ENCODE data around the gene ZCCHC17.
"Not testable (repeated sequence)": the region's sequence is repeated elsewhere in the genome, so short reads cannot be mapped to it uniquely, and the experiment has no call there.

ZCCHC17 gene

GRCh38 chr1:31371121-31371959, 74.5 kb downstream of the ZCCHC17 start:
- FAIRE-seq = no peak

DNA sequence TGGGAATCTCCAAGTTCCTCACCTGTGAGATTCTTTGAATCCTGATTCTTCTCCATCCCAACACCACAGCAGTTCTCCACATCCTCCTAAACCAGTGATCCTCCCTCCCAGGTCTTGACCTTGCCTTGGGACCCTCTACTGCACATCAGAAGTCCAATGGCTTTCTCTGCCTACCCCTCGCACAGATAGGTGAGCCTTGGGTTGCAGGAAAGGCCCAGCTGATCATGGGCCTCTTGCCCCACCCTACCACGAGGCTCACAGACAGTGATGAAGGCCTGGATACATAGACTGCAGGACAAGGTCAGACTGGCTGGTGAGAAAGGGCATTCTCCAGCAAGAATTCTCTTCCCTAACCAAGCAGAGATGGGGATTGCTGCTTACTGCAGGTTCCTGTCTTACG, 75.2 kb downstream of the ZCCHC17 start:
- no peak for FAIRE-seq

GRCh38 chr1:31372751-31373055, 75.9 kb downstream of the ZCCHC17 start:
- no peak for FAIRE-seq

DNA sequence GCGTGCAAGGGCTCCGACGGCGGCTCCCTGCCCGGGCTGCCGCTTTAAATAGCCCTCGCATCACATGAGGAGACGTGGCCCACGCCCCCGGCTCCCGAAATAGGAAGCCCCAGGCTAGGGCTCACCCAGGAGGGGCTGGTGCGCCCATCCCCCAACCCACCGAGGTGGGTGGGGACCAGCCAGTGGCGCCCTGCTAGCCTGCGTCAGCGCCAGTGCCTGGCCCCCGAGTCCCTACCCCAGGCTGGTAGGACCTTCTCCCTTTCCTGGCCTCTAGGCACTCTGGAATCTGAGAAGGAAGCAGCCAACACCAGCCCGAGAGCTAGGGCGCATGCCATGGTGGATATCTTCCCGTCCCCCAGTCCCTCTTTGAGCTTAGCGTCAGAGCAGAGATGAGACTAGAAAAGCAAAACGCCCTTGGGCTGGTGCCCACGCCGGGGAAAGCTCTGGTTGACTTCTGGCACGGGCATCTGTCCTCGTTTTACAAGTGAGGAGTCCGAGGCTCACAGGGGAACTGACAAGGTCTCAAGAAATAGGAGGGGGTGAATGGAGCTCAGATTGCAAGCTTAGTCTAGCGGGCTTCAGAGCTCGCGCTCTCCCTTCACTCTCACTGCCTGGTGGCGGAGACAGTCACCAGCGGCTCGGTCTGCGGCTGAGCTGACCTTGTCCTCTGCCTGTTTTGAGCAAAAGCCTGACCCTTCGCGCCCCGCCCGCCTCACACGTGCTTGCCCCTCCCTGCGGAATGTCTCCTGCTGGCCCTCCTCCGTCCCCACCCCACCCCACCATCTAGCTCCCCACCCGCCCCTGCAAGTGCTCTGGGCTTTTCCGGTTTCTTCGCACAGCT, 76.4 kb downstream of the ZCCHC17 start, which contains the start of gene FABP3:
TSS of gene FABP3 (minus strand) at position 21 of the 841 bp plus-strand sequence. CDS start 62 bp downstream, outside the sequence.
- no peak for FAIRE-seq

DNA sequence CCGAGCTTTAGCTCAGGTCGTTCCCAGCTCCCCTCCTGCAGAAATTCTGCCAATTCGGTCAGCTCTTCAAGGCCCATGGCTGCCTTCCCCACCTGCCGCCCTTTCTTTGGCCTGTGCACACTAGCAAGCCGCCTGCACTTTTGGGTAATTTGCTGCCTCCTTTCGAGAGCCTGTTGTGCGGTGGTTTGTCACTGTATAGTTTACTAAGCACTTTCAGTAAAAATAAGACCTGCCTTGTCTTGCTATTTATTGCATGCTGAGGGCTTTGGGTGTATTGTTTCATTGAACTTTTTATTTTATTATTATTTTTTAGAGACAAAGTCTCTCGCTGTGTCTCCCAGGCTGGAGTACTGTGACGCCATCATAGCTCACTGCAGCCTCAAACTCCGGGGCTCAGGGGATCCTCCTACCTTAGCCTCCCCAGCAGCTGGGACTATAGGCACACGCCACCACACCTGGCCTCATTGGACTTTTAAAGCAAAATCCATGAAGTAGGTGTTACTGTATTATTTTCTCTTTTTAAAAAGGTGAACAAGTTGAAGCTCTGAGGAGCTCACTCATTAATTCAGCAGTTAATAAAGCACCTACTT, 77.2 kb downstream of the ZCCHC17 start:
- no peak for FAIRE-seq

- FAIRE-seq = no peak
Measured at GRCh38 chr1:31374511-31375196, 77.8 kb downstream of the ZCCHC17 start.

- no peak for FAIRE-seq
Measured at GRCh38 chr1:31376375-31377134, 79.7 kb downstream of the ZCCHC17 start.

GRCh38 chr1:31377364-31377863, 80.6 kb downstream of the ZCCHC17 start:
- no peak for FAIRE-seq

- no peak for FAIRE-seq
Measured at GRCh38 chr1:31378001-31378400, 81.2 kb downstream of the ZCCHC17 start.

- no peak for FAIRE-seq
Measured at GRCh38 chr1:31380181-31380580, 83.3 kb downstream of the ZCCHC17 start.

DNA sequence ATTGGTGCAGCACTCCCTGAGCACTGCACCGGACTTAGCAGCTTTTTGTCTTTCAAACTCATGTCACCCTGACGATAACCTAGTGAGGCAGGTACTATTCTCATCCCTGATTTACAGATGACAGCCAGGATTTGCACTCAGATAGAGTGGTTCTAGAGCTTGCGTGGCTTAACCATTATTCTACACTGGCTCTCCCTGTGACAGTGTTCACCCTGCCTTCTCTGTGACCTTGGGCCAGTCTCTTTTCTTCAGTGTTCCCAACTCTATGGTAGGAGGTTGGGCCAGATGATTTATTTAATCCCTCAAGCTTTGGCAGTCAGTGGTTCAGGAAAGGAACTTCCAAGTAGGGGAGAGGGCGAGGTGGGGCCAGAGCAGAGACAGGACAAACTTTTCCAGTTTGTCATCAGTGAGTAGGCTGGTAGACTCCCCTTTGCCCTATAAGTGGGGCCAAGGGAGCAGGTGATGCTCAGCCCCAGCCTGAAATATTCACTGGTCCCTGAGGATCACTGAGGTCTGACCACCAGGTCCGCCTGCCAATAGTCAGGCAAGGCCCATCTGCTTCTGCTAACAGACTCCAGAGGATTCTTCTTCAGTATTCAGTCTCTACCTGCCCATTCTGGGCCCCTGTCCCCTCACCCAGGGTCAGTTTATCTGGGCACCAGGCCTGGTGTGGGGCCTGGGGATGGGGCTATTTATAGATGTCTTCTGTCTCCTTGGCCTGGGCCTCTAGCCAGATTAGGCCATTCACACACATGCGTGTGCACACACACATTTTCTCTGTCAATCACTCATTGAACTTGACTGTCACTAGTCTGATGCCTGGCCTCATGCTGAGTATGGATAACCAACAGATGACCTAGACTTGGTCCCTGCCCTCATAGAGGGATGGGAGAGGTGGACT, 84.8 kb downstream of the ZCCHC17 start:
- FAIRE-seq = no peak

DNA sequence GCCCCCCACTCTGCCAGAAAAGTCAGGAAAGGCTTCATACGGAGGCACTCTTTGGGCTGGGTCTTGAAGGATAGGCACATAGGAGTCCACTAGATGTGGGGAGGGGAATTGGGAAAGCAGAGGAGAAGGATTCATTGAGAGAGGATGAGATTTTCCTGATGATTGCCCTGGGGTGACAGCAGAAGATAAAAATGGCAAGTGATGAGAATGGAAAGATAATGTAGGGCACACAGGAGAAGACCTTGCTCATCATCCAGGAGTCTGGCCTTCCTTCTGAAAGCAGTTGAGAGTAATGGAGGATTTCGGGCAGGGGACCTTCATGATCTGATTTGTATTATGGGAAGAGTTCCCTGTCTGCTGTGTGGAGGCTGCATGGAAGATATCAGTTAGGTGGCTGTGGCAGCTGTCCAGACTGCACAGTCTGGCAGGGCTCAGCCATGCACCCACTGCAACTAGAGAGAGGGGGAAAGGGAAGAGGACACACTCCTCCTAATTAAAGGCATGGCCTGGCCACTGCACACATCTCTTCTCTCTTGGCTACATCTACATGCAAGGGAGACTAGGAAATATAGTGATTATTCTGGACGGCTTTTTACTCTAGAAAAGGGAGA, 85.7 kb downstream of the ZCCHC17 start:
- FAIRE-seq = no peak

DNA sequence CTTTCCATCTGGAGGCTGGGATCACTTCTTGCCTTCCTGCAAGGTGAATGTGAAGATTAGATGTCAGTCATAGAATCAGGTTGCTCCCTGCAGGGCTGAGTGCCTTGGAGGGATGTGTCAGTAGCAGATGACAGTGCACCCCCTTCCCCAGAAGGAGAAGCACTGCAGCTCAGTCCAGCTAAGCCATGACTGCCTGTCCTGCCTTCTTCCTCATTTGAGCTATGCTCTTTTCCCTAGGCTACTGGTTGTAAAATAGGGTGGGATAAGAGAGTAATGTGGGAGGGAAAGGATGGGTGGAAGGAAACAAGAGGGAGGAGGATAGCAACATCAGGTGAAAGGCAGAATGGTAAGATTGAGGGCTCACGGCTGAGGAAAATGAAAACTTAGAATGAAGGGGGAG, 87.1 kb downstream of the ZCCHC17 start:
- FAIRE-seq = no peak

DNA sequence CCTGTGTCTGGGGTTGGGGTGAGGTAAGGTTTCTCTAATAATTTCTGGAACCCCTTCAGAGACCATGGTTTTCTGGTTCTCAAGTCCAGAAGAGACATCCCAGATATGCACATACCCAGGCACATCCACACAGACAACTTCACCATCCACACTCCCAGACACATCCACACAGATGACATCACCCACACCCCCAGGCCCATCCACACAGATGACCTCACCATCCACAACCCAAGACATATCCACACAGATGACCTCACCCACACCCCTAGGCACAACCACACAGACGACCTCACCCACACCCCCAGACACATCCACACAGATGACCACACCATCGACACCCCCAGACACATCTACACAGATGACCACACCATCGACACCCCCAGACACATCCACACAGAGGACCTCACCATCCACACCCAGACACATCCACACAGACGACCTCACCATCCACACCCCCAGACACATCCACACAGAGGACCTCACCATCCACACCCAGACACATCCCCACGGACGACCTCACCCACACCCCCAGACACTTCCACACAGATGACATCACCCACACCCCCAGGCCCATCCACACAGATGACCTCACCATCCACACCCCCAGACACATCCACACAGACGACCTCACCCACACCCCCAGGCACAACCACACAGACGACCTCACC, 89.9 kb downstream of the ZCCHC17 start:
- FAIRE-seq = not testable (repeated sequence)

- no peak for FAIRE-seq
Measured at GRCh38 chr1:31387612-31388011, 90.8 kb downstream of the ZCCHC17 start.

DNA sequence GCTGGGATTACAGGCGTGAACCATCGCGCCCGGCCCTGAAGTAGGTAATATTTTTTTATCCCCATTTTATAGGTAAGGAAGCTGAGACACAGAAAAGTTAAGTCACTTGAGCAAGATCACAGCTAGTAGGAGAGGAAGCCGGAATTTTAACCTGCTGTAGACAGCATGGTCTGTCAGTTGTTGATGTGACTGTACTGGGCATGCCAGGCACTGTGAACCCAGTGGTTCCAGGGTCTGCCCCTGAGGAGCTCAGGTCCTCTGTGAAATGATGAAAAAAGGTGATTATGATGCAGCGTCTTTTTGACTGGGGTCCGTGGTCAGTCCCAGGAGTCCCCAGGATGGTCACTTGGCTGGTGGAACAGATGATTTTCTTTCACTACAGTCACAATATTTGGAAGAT, 92.8 kb downstream of the ZCCHC17 start:
- no peak for FAIRE-seq

DNA sequence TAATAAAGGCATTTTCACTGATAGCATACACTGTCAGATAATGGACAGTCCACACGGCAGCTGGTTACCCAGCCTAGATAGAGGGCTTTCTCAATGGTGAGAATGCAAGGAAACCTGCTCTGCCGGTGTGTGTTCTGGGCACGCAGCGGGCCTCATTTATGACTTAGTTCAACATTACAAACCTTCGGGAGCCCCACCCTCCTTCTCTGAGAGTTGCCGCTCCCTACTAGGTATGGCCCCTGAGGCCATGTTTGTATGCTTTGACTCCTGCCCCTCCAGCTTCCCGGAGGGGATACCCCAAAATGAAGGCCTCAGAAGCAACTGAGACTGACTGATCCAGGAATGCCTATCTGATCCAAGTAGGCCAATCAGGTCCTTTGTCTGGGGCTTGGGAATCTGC, 93.2 kb downstream of the ZCCHC17 start:
- FAIRE-seq = no peak

GRCh38 chr1:31393463-31393862, 96.6 kb downstream of the ZCCHC17 start:
- FAIRE-seq = no peak

GRCh38 chr1:31394584-31395193, 97.9 kb downstream of the ZCCHC17 start:
- no peak for FAIRE-seq

Data from A204.1 (cell line).